OCI-LY3 (cell line): ENCODE results near the gene GORASP2.
A peak's percentile ranks its signal among the peaks of the same experiment; 100 is the strongest.

Experiments
- H2AFZ ChIP-seq: fragments of 200-600, 300-600 bp; shearing (Covaris generic); 2 replicates; pipeline ENCODE4 v1.6.0; 2014; ENCODE audit warnings: antibody characterized with exemption, low read depth, low read length
- H3K27ac ChIP-seq: fragments of 200-600, 300-600 bp; sonication (generic); 2 replicates; pipeline ENCODE4 v1.5.1; 2014; ENCODE audit warnings: mild to moderate bottlenecking, low read length, moderate library complexity, mixed read lengths
- H3K27me3 ChIP-seq: fragments of 200-600, 300-600 bp; sonication (generic); 2 replicates; pipeline ENCODE4 v1.6.1; 2014; ENCODE audit warnings: low read depth, low read length, mixed read lengths
- H3K36me3 ChIP-seq: fragments of 200-600, 300-600 bp; sonication (generic); replicated peaks from 2 replicates; pipeline ENCODE3; 2014; ENCODE audit warnings: low read depth, low read length, mixed read lengths
- H3K4me1 ChIP-seq: fragments of 300-600, 200-600 bp; sonication (generic); 2 replicates; pipeline ENCODE4 v1.6.1; 2014; ENCODE audit warnings: low read length, mixed read lengths
- H3K4me2 ChIP-seq: fragments of 200-600, 300-600 bp; sonication (generic); 2 replicates; pipeline ENCODE4 v1.6.1; 2014; ENCODE audit warnings: low read length, mixed read lengths
- H3K4me3 ChIP-seq: fragments of 300-600, 200-600 bp; sonication (generic); 2 replicates; pipeline ENCODE4 v1.5.1; 2014; ENCODE audit warnings: antibody characterized with exemption, mild to moderate bottlenecking, low read length, moderate library complexity
- H3K79me2 ChIP-seq: fragments of 300-600, 200-600 bp; shearing (Covaris generic); 2 replicates; pipeline ENCODE4 v1.6.1; 2014; ENCODE audit warnings: mild to moderate bottlenecking, low read length, mixed read lengths
- H3K9ac ChIP-seq: fragments of 300-600, 200-600 bp; shearing (Covaris generic); 2 replicates; pipeline ENCODE4 v1.6.0; 2014; ENCODE audit warnings: mild to moderate bottlenecking, low read length, moderate library complexity
- H3K9me3 ChIP-seq: fragments of 200-600, 300-600 bp; shearing (Covaris generic); 2 replicates; pipeline ENCODE4 v1.6.1; 2014; ENCODE audit warnings: low read length, mixed read lengths; ENCODE audit not compliant: insufficient read depth
- H4K20me1 ChIP-seq: fragments of 200-600, 300-600 bp; sonication (generic); 2 replicates; pipeline ENCODE4 v1.6.1; 2016; ENCODE audit warnings: low read length, mixed read lengths; ENCODE audit not compliant: insufficient read depth
- CTCF ChIP-seq: fragments of 200-600, 300-600 bp; sonication (generic); IDR thresholded peaks from 2 replicates; pipeline ENCODE4 v1.5.1; 2014; ENCODE audit warnings: antibody characterized with exemption, low read length, low read depth
- EZH2phosphoT487 ChIP-seq: fragments of 200-600 bp; shearing (Covaris generic); IDR thresholded peaks from 2 replicates; pipeline ENCODE4 v1.6.1; 2018; ENCODE audit warnings: antibody characterized with exemption, mixed run types, low read depth

The GORASP2 gene

DNA sequence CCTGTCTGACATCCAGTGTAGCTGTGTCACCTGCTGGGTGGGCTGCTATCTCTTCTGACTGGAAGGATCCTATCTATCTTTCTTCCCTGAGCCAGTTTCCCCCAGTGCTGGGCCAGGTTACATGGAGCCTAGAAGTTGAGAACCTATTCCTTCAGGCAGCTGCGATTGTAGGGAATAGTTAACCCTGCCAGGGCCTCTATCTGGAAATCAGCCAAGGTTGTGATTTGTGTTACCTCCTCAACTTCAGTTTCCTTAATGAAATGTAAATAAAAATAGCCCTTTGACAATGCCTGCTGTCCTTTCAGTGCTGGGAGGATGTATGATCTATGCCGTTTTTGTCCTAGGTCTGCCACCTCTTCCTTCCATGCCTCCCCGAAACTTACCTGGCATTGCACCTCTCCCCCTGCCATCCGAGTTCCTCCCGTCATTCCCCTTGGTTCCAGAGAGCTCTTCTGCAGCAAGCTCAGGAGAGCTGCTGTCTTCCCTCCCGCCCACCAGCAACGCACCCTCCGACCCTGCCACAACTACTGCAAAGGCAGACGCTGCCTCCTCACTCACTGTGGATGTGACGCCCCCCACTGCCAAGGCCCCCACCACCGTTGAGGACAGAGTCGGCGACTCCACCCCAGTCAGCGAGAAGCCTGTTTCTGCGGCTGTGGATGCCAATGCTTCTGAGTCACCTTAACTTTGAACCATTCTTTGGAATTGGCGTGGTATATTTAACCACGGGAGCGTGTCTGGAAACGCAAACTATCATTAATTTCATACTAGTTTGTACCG, 36.6 kb downstream of the GORASP2 start:
- no peak overlapping the region for H3K27ac ChIP-seq
- H3K9ac ChIP-seq = no peak overlapping the region
- no peaks in the 10 kb centered on the region for H3K27me3 ChIP-seq
- H3K4me2 ChIP-seq = no peak overlapping the region
- no peaks in the 10 kb centered on the region for H3K4me1 ChIP-seq
- no peaks in the 10 kb centered on the region for H3K9me3 ChIP-seq
- H2AFZ ChIP-seq = no peak overlapping the region
- H3K4me3 ChIP-seq = no peak overlapping the region
- peaks cover 48% of the 10 kb centered on the region for H3K36me3 ChIP-seq
- TF ChIP-seq EZH2phosphoT487 = no peak
- no peak for TF ChIP-seq CTCF
- no peaks in the 10 kb centered on the region for H3K79me2 ChIP-seq
- no peaks in the 10 kb centered on the region for H4K20me1 ChIP-seq

DNA sequence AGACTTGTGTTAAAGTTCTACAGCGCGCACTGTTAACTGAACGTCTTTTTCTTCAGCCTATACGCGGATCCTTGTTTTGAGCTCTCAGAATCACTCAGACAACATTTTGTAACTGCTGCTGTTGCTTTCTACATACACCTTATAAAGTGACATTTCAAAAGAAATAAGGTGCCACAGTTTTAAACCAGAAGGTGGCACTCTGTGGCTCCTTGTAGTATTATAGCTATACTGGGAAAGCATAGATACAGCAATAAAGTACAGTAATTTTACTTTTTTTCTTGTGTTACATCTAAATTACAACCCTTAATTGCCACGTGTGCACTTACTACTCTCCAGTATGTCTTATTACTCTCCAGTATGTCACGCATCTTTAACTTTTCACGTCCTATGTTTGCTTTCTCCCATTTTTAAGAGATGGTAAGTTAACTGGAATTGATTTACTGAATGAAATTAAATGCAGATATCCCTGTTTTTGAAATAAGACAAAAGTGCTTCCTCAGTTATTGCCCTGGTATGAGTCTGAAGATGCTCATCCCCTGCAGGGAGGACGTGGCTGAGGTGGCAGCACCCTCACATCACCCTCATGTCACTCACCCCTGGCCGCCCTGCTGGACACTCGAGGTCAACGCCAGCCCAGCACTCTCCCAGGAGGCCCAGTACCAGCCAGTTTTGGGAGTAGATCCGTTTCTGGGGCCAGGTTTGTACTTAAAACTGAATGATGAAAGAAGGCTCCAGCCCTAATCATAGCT, 37.8 kb downstream of the GORASP2 start:
- H3K36me3 ChIP-seq = peaks cover 38% of the 10 kb centered on the region
- no peaks in the 10 kb centered on the region for H3K79me2 ChIP-seq
- H4K20me1 ChIP-seq = no peaks in the 10 kb centered on the region

DNA sequence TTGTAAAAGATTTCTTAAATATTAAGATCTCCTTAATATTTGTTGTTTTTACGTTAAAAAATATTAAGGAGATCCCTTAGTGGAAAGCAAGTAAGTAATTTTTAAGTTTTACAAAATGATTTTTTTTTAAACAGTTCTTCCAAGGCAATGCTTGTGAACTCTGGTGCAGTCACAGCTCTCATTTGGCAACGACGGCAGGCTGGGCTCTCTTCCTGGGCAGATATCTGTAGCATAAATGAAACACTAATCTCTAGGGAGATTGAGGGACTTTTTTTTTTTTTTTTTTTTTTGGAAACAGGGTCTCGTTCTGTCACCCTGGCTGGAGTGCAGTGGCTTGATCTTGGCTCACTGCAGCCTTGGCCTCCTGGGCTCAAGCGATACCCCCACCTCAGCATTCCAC, 38.5 kb downstream of the GORASP2 start:
- peaks cover 37% of the 10 kb centered on the region for H3K36me3 ChIP-seq
- H4K20me1 ChIP-seq = no peaks in the 10 kb centered on the region
- TF ChIP-seq EZH2phosphoT487 = no peak
- TF ChIP-seq CTCF = no peak
- H2AFZ ChIP-seq = no peak overlapping the region
- no peak overlapping the region for H3K9ac ChIP-seq
- no peak overlapping the region for H3K4me2 ChIP-seq
- no peak overlapping the region for H3K27ac ChIP-seq
- H3K79me2 ChIP-seq = no peaks in the 10 kb centered on the region
- H3K4me1 ChIP-seq = peaks cover 2% of the 10 kb centered on the region
- no peak overlapping the region for H3K4me3 ChIP-seq
- no peaks in the 10 kb centered on the region for H3K9me3 ChIP-seq
- no peaks in the 10 kb centered on the region for H3K27me3 ChIP-seq

More for the DNA sequence above, 37.8 kb downstream of the GORASP2 start:
- H3K4me2 ChIP-seq = no peak overlapping the region
- no peak overlapping the region for H2AFZ ChIP-seq
- no peak overlapping the region for H3K4me3 ChIP-seq
- H3K27me3 ChIP-seq = no peaks in the 10 kb centered on the region
- H3K9ac ChIP-seq = no peak overlapping the region
- no peaks in the 10 kb centered on the region for H3K4me1 ChIP-seq
- no peaks in the 10 kb centered on the region for H3K9me3 ChIP-seq
- TF ChIP-seq EZH2phosphoT487 = no peak
- peak; percentile 31; the same call in 1 of the 2 replicates for TF ChIP-seq CTCF
- no peak overlapping the region for H3K27ac ChIP-seq
